ENCODE measurements around the gene EPS15.
"Not testable (repeated sequence)": the region's sequence is repeated elsewhere in the genome, so short reads cannot be mapped to it uniquely, and the experiment has no call there.

The EPS15 gene

DNA sequence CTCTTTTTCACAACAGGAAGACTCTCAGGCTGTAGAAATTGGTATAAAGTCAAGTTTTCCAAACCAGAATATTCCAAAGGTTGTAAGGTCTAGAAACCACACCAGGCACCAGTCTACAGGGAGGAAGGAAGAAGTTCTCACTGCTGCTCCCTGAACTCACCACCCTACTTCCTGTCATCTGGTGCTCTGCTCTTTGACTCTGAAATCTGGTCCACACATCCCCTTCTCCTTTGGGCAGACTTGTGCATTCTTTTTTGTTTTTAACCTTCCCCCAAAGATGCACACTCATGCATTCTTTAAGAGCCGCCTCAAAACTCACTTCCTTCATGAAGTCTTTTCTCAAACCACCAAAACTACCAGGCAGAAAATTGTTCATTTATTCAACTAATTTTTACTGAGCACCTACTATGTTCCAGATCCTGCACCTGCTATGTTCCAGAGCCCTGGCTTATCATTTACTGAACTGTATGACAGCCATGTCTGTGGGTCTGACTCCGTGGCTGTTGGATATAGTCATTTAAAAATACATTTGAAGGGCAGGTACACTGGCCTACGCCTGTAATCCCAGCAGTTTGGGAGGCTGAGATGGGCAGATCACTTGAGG lies 30.1 kb upstream of the EPS15 start:
- peak; percentile 24 for FAIRE-seq
- no peak for DNase-seq (ENCODE audit: extremely low spot score, insufficient read length, low read depth)

DNA sequence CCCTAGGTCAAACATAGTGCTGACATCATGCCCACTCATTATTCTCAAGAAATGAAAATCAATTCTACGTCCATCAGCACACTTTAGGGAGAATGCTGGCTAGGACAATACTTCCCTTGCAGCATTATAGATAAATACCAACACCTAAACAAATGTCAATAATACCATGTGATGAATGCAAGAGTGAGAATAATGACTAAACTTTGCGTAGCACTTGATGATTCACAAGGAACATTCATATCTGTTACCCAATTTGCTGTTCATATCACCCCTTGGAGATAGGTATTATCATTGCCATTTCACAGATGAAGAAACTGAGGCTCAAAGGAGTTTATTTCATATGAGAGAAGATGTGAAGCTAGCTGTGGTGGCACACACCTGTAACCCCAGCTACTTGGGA lies 24.8 kb upstream of the EPS15 start:
- DNase-seq (ENCODE audit: extremely low spot score, insufficient read length, low read depth) (no peak), FAIRE-seq (no peak)

DNA sequence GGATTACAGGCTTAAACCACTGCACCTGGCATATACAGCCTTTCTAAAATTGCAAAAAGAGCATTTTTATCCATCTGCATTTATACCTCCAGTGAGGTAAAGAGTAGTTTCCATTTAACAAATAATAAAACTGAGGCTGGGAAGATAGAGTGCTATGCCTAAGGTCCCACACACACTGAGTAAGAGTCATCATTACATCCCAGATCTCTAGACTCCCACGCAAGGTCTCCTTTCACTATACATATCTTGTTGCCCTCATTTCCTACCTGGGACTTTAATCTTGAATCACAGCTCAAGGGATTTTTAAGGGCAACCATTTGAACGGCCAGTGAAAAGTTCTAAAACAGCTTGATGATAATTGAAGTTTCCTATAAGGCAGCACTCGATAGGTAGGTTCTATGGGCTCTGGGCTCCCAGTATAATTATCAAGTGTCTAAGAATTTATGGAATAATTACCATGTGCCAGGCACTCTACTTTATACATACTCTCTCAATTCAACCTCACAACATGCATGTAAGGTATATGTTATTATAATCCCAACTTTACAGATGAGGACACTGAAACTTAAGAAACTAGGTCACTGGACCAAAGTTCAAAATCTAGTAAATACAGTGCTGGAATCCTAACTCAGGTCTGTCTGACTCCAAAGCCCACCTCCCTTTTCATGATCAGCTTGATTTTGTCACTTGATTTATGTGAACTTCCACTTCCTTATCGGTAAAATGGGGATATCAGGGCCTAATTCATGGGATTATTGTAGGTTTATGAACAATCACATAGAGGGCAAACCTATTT lies 23.3 kb upstream of the EPS15 start:
- DNase-seq (ENCODE audit: extremely low spot score, insufficient read length, low read depth): no peak
- FAIRE-seq: no peak

GRCh38 chr1:51541313-51542050 lies 22.4 kb upstream of the EPS15 start:
- FAIRE-seq (no peak), DNase-seq (ENCODE audit: extremely low spot score, insufficient read length, low read depth) (no peak)

GRCh38 chr1:51537568-51537967 lies 18.5 kb upstream of the EPS15 start:
- DNase-seq (ENCODE audit: extremely low spot score, insufficient read length, low read depth) (no peak), FAIRE-seq (no peak)

DNA sequence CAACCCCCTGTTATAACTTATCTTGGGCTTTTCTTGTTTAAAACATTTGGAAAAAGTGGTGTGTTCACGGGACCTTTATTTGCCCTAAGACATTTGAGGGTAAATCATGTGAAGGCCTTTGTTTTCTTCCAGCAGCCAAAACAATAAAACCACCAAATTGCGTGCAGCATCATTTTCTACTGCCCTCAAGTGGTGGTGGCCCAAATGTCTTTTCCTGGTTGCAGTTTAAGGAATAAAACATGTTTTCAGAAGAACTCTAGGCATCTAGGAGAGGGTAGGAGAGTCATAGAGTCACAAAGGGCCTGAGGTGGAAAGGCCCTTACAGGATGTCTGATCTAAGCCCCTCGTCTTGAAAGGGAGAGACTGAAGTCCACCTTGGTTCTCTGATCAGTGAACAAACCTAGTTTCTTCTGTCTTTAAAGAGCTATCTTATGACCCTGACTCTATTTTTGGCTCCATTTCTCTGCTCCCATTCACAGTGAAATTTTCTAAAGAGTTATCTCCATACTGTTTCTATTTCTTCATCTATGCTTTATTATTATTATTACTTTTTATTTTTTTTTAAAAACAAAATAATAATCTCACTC lies 16.0 kb upstream of the EPS15 start:
- FAIRE-seq: peak; percentile 91
- no peak for DNase-seq (ENCODE audit: extremely low spot score, insufficient read length, low read depth)

GRCh38 chr1:51534447-51534846 lies 15.4 kb upstream of the EPS15 start:
- FAIRE-seq: peak; percentile 52
- DNase-seq (ENCODE audit: extremely low spot score, insufficient read length, low read depth): no peak

GRCh38 chr1:51532853-51533252 lies 13.8 kb upstream of the EPS15 start:
- FAIRE-seq (no peak), DNase-seq (ENCODE audit: extremely low spot score, insufficient read length, low read depth) (no peak)

DNA sequence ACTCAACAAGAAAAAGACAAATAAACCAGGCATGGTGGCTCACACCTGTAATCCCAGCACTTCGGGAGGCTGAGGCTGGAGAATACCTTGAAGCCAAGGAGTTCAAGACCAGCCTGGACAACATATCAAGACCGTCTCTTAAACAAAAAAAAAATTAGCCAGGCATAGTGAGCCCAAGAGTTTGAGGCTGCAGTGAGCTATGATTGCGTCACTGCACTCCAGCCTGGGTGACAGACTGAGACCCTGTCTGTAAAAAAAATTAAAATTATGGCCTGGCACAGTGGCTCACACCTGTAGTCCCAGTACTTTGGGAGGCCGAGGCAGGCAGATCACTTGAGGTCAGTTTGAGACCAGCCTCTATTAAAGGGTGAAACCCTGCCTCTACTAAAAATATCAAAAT lies 11.4 kb upstream of the EPS15 start:
- not testable (repeated sequence) for DNase-seq (ENCODE audit: extremely low spot score, insufficient read length, low read depth); FAIRE-seq

GRCh38 chr1:51527144-51527543 lies 8.1 kb upstream of the EPS15 start:
- FAIRE-seq (no peak), DNase-seq (ENCODE audit: extremely low spot score, insufficient read length, low read depth) (no peak)

DNA sequence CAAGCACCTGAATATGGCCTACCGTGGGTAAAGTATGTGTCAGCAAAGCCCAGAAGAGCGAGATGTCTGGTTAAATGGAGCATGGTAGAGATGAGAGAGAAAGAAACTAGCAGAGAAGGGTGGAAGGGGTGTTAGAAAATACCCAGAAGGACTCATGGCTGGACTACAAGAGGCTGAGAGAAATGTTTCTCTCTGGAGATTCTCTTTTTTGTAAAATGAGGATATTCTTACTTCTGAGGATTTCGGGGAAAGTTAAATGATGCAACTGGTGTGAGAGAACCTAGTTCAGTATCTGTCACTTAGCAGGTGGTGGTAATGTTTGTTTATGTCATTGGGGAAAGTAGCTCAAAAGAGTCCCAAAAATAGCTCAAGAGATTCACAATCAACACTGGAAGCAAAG lies 7.2 kb upstream of the EPS15 start:
- FAIRE-seq (no peak), DNase-seq (ENCODE audit: extremely low spot score, insufficient read length, low read depth) (no peak)

- no peak for FAIRE-seq
- no peak for DNase-seq (ENCODE audit: extremely low spot score, insufficient read length, low read depth)
Observed at GRCh38 chr1:51525295-51525694, 6.2 kb upstream of the EPS15 start.

GRCh38 chr1:51524817-51525216 lies 5.8 kb upstream of the EPS15 start:
- FAIRE-seq (no peak), DNase-seq (ENCODE audit: extremely low spot score, insufficient read length, low read depth) (no peak)

DNA sequence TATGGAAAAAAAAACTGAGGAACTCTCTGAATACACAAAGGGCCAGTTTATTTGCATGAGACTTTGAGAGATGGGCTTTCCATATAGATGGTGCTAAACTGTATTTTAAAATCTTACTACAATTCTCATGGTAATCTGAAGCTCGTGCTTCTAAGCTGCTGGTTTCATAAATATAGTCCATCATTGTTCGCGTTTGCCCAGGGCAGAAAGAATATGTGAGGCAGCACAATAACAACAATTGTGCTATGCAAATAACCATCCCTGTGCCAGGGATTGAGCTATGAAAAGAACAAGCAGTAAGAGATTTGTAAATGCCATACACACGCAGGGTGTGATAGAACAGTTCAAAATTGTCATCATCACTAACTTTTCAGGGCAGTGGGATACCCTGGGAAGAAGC lies 4.9 kb upstream of the EPS15 start:
- no peak for DNase-seq (ENCODE audit: extremely low spot score, insufficient read length, low read depth)
- FAIRE-seq: no peak

- DNase-seq (ENCODE audit: extremely low spot score, insufficient read length, low read depth) (no peak), FAIRE-seq (no peak)
Observed at GRCh38 chr1:51520700-51521248, 1.7 kb upstream of the EPS15 start.

- no peak for DNase-seq (ENCODE audit: extremely low spot score, insufficient read length, low read depth)
- peak; percentile 29 for FAIRE-seq
Observed at GRCh38 chr1:51519865-51520699, 1.0 kb upstream of the EPS15 start.

GRCh38 chr1:51518586-51519047 lies 449 bp downstream of the EPS15 start:
- FAIRE-seq (peak; percentile 9), DNase-seq (ENCODE audit: extremely low spot score, insufficient read length, low read depth) (peak; percentile 20)

DNA sequence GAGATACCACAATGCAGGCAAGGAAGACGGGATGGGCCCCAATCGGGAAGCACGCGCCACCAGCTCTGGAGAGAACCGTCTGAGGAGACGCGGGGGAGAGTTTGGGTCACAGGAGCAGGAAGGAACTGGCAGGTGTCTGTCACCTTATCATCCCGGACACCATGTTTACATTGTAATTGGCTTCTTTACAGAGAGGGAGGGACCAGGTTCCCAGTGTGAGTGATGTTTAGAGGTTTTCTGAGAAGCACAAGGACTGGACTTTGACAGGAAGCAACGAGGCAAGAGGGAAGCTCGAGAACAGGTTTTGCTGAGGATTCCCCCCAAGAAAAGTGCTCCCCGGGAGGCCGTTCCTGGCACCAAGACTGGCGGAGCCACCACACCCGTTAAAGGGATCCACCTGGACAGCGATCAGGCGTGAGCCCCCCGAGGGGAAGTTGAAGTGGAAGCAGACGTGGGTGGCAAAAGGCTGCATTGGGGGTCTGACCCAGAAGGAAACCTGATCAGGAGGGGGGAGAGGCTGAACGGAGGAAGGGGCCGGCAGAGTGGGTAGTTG lies 957 bp downstream of the EPS15 start:
- peak; percentile 23 for DNase-seq (ENCODE audit: extremely low spot score, insufficient read length, low read depth)
- FAIRE-seq: peak; percentile 98

DNA sequence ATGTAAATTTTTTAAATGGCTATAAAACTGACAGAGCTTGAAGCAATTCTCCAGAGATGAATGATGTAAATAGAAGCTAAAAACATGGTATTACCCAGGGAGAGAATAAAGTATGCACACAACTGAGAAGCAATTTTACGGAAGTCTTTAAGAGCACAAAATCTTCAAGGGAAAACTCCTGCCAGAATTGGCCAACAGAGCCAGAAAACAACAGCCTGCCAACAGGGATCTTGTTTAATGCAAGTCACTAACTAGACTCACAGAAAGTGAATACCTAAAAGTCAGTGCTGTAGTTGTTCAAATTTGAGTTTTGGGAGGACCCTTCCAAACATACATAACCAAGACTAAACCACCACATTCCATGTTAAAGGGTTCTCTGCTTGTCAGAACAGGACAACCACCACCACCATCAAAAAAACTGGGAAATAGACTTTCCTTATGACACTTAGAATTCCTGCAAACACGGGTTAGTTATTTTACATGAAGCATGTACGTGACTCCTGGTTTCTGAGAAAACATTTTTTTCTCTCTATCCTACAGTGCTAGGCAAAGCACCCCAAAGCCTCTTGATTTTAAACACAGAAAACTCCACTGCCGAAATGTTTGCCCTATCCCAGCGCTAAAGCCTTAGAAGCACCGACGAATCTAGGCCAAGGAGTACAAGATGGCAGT lies 1.6 kb downstream of the EPS15 start:
- no peak for FAIRE-seq
- DNase-seq (ENCODE audit: extremely low spot score, insufficient read length, low read depth): no peak

All from GM18507 (cell line).